HG03039 (cell line): ENCODE results near the gene RPA4.
"Not testable (repeated sequence)": the region's sequence is repeated elsewhere in the genome, so short reads cannot be mapped to it uniquely, and the experiment has no call there.

Experiments used
- ATAC-seq: cut with Tn5 transposase; IDR thresholded peaks from one replicate; pipeline ENCODE4 v1.9.1; 2021; ENCODE audit warnings: mild to moderate bottlenecking, moderate library complexity; ENCODE audit not compliant: unreplicated experiment

Gene RPA4

GRCh38 chrX:96883608-96884007 is at the start of gene RPA4:
Gene RPA4 (plus strand): TSS chrX:96883908. CDS start chrX:96884311, 403 bp downstream.
- no peak for ATAC-seq

GRCh38 chrX:96834137-96834536 is 49.6 kb upstream of the RPA4 start:
- no peak for ATAC-seq

GRCh38 chrX:96835660-96836289 is 47.9 kb upstream of the RPA4 start:
- ATAC-seq = peak; percentile 75

GRCh38 chrX:96837808-96838207 is 45.9 kb upstream of the RPA4 start:
- no peak for ATAC-seq

DNA sequence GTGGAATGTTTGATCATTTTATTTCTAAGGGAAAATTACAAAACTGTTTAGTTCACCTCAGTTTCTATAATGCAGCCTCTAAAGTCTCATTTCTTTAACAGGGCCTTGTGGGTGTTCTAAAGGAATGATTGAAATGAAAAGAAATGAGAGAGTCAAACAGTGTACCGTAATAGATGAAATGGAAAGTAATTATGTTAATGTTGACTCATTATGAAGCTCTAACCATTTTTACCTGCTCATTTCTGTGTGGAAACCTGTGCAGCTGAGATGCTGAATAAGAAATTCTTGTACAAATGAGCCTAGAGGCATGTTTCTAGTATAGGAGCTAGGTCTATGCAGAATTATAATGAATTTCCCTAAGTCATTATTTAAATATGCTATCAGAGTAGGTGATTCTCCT is 45.2 kb upstream of the RPA4 start:
- no peak for ATAC-seq

- no peak for ATAC-seq
Measured at GRCh38 chrX:96841325-96841724, 42.4 kb upstream of the RPA4 start.

DNA sequence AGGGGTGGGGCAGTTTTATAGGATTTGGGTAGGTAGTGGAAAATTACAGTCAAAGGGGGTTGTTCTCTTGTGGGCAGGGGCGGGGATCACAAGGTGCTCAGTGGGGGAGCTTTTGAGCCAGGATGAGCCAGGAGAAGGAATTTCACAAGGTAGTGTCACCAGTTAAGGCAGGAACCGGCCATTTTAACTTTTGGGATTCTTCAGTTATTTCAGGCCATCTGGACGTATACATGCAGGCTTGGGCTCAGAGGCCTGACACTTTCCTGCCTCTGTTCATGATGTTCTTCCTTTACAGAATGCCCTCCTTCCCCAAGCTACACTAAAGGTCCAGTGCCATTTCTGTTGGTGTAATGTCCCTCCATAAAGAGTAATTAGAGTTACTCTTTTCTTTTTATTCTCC is 41.8 kb upstream of the RPA4 start:
- not testable (repeated sequence) for ATAC-seq

DNA sequence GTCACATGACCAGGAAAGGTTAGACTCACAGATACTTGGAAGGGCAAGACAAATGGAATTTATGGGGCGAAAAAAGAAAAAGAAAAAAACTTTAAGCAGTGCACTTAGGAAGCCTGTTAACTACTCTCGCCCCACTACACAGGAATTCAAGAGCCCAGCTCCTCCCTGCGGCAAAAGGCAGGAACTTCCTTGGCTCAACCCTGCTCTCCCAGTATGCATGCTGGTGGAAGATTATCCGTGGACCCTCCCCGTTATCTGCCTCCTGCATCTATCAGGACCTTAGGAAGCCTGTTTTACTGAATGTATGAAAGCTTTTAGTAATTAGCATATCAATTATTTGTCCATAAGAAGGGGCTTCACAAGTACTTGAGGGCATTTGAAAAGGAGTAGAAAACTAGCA is 40.1 kb upstream of the RPA4 start:
- ATAC-seq = no peak

DNA sequence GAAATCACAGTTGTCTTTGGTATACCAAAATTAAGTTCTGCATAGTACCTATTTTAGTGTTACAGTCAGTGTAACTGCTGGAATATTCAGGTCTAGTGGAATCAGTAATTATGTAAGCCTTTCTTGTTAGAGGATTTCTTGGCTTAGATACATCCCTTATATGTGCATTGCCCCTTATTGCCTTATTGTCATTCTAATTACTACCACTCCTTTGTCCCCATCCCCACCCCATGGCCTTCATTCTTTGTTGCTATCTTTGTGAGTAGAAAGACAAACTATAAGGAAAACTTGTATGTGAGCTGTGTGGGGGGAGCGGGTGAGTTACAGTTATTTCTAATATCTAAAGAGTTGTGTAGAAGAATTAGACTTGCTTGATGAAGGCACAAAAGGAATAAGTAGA is 36.9 kb upstream of the RPA4 start:
- no peak for ATAC-seq

GRCh38 chrX:96859422-96859821 is 24.3 kb upstream of the RPA4 start:
- ATAC-seq = not testable (repeated sequence)

GRCh38 chrX:96861218-96861617 is 22.5 kb upstream of the RPA4 start:
- no peak for ATAC-seq

- no peak for ATAC-seq
Measured at GRCh38 chrX:96861661-96862060, 22.0 kb upstream of the RPA4 start.

GRCh38 chrX:96884027-96884426 is 319 bp downstream of the RPA4 start:
- ATAC-seq = no peak

DNA sequence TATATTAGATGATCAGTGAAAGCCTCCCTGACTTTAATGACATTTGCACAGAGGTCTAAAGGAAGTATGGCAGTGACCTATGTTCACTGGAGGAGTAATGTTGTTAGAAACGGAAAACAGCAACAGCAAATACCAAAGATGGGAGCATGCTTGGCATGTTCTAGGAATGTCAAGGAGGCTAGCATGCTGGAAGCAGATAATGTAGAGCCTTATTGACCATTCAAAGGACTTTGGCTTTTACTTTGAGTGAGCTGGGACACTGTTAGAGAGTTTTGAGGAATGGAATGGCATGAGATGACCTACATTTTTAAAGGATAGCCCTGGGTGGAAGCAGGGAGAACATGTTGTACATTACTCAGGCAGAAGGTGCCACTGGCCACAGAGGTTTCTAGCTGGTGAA is 6.0 kb downstream of the RPA4 start:
- ATAC-seq = no peak

DNA sequence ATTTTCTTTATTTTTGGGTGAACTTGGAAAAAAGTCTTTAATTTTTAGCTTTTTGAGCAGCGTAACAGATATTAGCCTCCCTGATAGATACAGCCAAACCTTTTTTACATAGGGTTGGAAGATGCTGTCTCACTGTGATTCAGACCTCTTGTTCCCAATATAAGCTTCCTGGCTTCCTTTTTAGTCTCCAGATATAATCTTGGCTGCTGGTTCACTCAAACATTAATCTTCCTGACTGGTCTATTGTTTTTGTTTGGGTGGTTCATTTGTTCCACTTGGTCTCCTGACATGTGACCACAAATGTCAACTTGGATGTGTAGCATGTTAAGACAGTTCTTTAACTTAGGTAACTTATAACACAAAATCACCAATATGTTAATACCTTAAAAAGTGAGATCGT is 23.0 kb downstream of the RPA4 start:
- ATAC-seq = no peak

GRCh38 chrX:96907516-96908272 is 24.0 kb downstream of the RPA4 start:
- ATAC-seq = no peak

DNA sequence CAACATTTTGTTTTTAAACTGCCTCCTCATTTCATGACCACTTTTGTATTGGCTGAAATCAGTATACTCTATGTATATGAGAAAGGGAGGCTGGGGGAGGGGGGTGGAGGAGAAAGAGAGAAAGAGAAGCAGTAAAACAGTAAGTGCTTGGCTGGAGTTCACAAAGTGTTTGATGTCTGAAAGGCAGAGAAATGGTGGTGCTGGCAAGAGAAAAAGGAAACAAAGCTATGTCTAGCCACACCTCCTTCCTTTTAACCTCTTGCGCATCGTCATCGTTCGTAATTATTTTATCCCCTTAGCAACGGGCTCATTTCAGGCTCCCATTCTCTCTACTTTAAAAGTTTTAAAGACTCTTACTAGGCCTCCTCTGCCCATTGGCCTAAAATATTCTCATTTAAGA is 25.6 kb downstream of the RPA4 start:
- ATAC-seq = no peak

DNA sequence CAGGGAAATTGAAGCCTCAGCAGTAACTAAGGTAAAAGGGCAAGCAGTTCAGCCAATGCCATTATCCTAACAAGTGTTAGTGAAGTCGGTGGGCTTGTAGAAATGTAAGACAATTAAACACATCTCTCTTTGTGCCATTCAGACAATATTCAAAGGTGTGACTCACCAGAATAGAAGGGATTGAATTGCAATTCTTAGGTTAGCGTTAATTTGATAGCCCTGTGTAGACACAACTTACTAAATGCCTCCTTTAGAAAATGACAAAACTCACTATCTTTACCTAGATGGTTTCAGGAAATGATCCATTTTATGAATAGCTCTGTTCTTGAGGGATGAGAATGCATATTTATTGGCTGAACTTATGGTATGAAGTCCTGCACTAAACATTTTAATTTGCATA is 35.2 kb downstream of the RPA4 start:
- ATAC-seq = no peak

DNA sequence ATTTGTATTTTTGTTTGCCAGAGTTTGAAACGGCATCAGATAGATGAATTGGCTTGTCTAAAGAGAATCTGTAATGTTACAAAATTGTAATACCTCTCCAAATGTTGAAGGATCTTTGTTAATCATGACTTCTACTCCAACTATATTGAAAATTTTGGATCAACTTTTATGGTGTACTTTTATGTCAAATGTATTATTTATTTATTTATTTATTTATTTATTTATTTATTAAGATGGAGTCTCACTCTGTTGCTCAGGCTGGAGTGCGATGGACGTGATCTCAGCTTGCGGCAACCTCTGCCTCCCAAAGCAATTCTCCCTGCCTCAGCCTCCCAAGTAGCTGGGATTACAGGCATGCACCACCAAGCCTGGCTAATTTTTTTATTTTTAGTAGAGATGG is 36.0 kb downstream of the RPA4 start:
- ATAC-seq = no peak

DNA sequence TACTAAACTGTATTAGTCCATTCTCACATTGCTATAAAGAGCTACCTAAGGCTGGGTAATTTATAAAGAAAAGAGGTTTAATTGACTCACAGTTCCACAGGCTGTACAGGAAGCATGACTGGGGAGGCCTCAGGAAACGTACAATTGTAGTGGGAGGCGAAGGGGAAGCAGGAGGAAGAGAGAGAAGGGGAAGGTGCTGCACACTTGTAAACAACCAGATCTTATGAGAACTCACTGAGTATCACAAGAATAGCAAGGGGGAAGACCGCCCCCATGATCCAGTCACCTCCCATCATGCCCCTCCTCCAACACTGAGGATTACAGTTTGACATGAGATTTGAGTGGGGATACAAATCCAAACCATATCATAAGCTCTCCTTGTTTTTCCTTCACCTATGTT is 40.9 kb downstream of the RPA4 start:
- ATAC-seq = no peak

DNA sequence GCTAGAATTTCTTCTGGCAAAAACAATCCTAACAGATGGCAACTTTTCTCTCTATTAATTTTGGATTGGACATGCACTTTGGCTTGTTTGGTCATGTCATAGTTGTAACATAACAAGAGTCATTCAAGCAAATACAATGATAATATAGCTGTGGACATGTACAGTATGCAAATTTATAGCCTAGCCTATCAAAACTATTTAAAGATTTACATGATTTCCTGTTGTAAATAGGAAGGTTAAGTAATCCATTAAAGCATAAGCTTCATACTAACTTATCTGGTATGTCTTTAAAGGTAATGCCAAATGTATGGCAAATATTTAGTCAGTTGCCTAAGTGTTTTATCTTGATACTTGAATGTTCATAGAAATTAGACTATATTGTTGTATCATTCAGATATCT is 45.3 kb downstream of the RPA4 start:
- no peak for ATAC-seq
